ENCODE measurements around the gene NRIP1. TPM values are rescaled to one million over a fixed set of nuclear protein-coding genes. Genes with fewer than 3 reads are reported as not detected.

Gene NRIP1
- total and polyA plus RNA-seq, 2 of the 8 experiments (the other 6 are each of a cell fraction or from before 2014, with no cell fraction given): 1.5 to 9.3 TPM

DNA sequence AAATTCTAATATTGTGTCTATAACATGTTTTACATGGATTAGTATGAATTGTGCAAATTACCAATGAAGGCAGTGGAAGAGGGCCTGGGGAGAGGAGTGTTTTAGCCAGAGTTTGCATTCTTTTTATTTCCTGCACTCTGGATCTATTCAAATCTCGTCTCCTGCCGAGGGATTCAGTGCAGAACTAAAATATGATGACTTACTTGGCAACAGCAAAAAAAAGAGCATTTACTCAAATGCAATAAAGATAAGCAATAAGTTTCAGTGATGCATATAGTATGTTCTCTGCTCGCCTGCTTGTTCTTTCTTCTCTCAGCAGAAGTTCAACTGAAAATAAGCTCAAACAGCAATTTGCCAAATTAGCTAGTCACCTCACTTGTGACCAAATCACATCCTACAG lies 33.4 kb upstream of the NRIP1 start (continued):
- TF ChIP-seq, protein P1, sequence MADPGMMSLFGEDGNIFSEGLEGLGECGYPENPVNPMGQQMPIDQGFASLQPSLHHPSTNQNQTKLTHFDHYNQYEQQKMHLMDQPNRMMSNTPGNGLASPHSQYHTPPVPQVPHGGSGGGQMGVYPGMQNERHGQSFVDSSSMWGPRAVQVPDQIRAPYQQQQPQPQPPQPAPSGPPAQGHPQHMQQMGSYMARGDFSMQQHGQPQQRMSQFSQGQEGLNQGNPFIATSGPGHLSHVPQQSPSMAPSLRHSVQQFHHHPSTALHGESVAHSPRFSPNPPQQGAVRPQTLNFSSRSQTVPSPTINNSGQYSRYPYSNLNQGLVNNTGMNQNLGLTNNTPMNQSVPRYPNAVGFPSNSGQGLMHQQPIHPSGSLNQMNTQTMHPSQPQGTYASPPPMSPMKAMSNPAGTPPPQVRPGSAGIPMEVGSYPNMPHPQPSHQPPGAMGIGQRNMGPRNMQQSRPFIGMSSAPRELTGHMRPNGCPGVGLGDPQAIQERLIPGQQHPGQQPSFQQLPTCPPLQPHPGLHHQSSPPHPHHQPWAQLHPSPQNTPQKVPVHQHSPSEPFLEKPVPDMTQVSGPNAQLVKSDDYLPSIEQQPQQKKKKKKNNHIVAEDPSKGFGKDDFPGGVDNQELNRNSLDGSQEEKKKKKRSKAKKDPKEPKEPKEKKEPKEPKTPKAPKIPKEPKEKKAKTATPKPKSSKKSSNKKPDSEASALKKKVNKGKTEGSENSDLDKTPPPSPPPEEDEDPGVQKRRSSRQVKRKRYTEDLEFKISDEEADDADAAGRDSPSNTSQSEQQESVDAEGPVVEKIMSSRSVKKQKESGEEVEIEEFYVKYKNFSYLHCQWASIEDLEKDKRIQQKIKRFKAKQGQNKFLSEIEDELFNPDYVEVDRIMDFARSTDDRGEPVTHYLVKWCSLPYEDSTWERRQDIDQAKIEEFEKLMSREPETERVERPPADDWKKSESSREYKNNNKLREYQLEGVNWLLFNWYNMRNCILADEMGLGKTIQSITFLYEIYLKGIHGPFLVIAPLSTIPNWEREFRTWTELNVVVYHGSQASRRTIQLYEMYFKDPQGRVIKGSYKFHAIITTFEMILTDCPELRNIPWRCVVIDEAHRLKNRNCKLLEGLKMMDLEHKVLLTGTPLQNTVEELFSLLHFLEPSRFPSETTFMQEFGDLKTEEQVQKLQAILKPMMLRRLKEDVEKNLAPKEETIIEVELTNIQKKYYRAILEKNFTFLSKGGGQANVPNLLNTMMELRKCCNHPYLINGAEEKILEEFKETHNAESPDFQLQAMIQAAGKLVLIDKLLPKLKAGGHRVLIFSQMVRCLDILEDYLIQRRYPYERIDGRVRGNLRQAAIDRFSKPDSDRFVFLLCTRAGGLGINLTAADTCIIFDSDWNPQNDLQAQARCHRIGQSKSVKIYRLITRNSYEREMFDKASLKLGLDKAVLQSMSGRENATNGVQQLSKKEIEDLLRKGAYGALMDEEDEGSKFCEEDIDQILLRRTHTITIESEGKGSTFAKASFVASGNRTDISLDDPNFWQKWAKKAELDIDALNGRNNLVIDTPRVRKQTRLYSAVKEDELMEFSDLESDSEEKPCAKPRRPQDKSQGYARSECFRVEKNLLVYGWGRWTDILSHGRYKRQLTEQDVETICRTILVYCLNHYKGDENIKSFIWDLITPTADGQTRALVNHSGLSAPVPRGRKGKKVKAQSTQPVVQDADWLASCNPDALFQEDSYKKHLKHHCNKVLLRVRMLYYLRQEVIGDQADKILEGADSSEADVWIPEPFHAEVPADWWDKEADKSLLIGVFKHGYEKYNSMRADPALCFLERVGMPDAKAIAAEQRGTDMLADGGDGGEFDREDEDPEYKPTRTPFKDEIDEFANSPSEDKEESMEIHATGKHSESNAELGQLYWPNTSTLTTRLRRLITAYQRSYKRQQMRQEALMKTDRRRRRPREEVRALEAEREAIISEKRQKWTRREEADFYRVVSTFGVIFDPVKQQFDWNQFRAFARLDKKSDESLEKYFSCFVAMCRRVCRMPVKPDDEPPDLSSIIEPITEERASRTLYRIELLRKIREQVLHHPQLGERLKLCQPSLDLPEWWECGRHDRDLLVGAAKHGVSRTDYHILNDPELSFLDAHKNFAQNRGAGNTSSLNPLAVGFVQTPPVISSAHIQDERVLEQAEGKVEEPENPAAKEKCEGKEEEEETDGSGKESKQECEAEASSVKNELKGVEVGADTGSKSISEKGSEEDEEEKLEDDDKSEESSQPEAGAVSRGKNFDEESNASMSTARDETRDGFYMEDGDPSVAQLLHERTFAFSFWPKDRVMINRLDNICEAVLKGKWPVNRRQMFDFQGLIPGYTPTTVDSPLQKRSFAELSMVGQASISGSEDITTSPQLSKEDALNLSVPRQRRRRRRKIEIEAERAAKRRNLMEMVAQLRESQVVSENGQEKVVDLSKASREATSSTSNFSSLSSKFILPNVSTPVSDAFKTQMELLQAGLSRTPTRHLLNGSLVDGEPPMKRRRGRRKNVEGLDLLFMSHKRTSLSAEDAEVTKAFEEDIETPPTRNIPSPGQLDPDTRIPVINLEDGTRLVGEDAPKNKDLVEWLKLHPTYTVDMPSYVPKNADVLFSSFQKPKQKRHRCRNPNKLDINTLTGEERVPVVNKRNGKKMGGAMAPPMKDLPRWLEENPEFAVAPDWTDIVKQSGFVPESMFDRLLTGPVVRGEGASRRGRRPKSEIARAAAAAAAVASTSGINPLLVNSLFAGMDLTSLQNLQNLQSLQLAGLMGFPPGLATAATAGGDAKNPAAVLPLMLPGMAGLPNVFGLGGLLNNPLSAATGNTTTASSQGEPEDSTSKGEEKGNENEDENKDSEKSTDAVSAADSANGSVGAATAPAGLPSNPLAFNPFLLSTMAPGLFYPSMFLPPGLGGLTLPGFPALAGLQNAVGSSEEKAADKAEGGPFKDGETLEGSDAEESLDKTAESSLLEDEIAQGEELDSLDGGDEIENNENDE (IDR thresholded peaks at IDR 0.05; ENCODE audit: insufficient replicate concordance, low read length): no peak
- TF ChIP-seq CTBP2 (IDR thresholded peaks at IDR 0.05; ENCODE audit: borderline replicate concordance, insufficient read depth, insufficient read length, low read length) (no peak), EZH2 (IDR thresholded peaks at IDR 0.05; ENCODE audit: low read depth, low read length, severe bottlenecking) (no peak), SAP30 (IDR thresholded peaks at IDR 0.05; ENCODE audit: insufficient read depth, insufficient replicate concordance, low read length) (no peak), POLR2AphosphoS5 (IDR thresholded peaks at IDR 0.05; ENCODE audit: low read depth, low read length) (no peak), CBX8 (IDR thresholded peaks at IDR 0.05; ENCODE audit: borderline replicate concordance, low read depth, low read length) (no peak), ASH2L (IDR thresholded peaks at IDR 0.05; ENCODE audit: low read length) (no peak), CBX5 (IDR thresholded peaks at IDR 0.05; ENCODE audit: low read depth, low read length) (no peak), MAFK (IDR thresholded peaks at IDR 0.05; ENCODE audit: low read depth, low read length) (no peak), ZNF274 (IDR thresholded peaks at IDR 0.05; ENCODE audit: borderline replicate concordance, extremely low read depth, low read length) (no peak), YY1 (IDR thresholded peaks at IDR 0.05; ENCODE audit: low read depth, low read length) (no peak), NRF1 (IDR thresholded peaks at IDR 0.05; ENCODE audit: low read depth, low read length) (no peak)
